ENCODE data around the gene CPXM2.

Gene CPXM2

GRCh38 chr10:123865880-123866279 is 25.7 kb downstream of the CPXM2 start:
- no peak for DNase-seq (ENCODE audit: low read depth in 2 of 2)
- TF ChIP-seq CTCF (IDR thresholded peaks at IDR 0.05; ENCODE audit: low read depth, low read length): no peak
- H3K4me3 ChIP-seq (replicated peaks in 1 of 2; ENCODE audit: low read depth in 2 of 2, low read length in 2 of 2): no peak overlapping the region

GRCh38 chr10:123865350-123865749 is 26.3 kb downstream of the CPXM2 start:
- no peak for TF ChIP-seq CTCF (IDR thresholded peaks at IDR 0.05; ENCODE audit: low read depth, low read length)
- no peak overlapping the region for H3K4me3 ChIP-seq (replicated peaks in 1 of 2; ENCODE audit: low read depth in 2 of 2, low read length in 2 of 2)
- DNase-seq (ENCODE audit: low read depth in 2 of 2): no peak

- no peak for TF ChIP-seq CTCF (IDR thresholded peaks at IDR 0.05; ENCODE audit: low read depth, low read length)
- DNase-seq (ENCODE audit: low read depth in 2 of 2): no peak
Measured at GRCh38 chr10:123864923-123865322, 26.7 kb downstream of the CPXM2 start.

GRCh38 chr10:123863721-123864482 is 27.7 kb downstream of the CPXM2 start:
- no peak for DNase-seq (ENCODE audit: low read depth in 2 of 2)
- H3K4me3 ChIP-seq (replicated peaks in 1 of 2; ENCODE audit: low read depth in 2 of 2, low read length in 2 of 2): no peak overlapping the region
- TF ChIP-seq CTCF (IDR thresholded peaks at IDR 0.05; ENCODE audit: low read depth, low read length): no peak

More at GRCh38 chr10:123864923-123865322, 26.7 kb downstream of the CPXM2 start:
- no peak overlapping the region for H3K4me3 ChIP-seq (replicated peaks in 1 of 2; ENCODE audit: low read depth in 2 of 2, low read length in 2 of 2)

- no peak for TF ChIP-seq CTCF (IDR thresholded peaks at IDR 0.05; ENCODE audit: low read depth, low read length)
- H3K4me3 ChIP-seq (replicated peaks in 1 of 2; ENCODE audit: low read depth in 2 of 2, low read length in 2 of 2): no peak overlapping the region
- no peak for DNase-seq (ENCODE audit: low read depth in 2 of 2)
Measured at GRCh38 chr10:123863183-123863575, 28.4 kb downstream of the CPXM2 start.

- DNase-seq (ENCODE audit: low read depth in 2 of 2): no peak
- no peak overlapping the region for H3K4me3 ChIP-seq (replicated peaks in 1 of 2; ENCODE audit: low read depth in 2 of 2, low read length in 2 of 2)
- no peak for TF ChIP-seq CTCF (IDR thresholded peaks at IDR 0.05; ENCODE audit: low read depth, low read length)
Measured at GRCh38 chr10:123862421-123863182, 29.0 kb downstream of the CPXM2 start.

All from cardiac fibroblast (primary cell).